ENCODE measurements around the gene SAPCD2.
A peak's percentile ranks its signal among the peaks of the same experiment; 100 is the strongest.

The SAPCD2 gene

GRCh38 chr9:137054932-137055384 is 15.4 kb downstream of the SAPCD2 start:
- H3K4me3 ChIP-seq (ENCODE audit: low read length): no peak overlapping the region
- H3K9ac ChIP-seq (ENCODE audit: low read depth, low read length): no peak overlapping the region
- no peak overlapping the region for H3K4me2 ChIP-seq (ENCODE audit: low read length)
- H3K9me3 ChIP-seq (replicated peaks; ENCODE audit: low read length): no peaks in the 10 kb centered on the region
- peaks cover 53% of the 10 kb centered on the region for H3K27me3 ChIP-seq (ENCODE audit: control insufficient read depth, insufficient read depth, low read length)
- H3K36me3 ChIP-seq (ENCODE audit: insufficient read depth, low read length): no peaks in the 10 kb centered on the region
- H3K4me1 ChIP-seq (ENCODE audit: control insufficient read depth, insufficient read depth, low read length): peaks cover 6% of the 10 kb centered on the region

- Histone ChIP-seq H3K4me2 (ENCODE audit: low read length) (no peak within 1 kb of the TSS), H3K36me3 (ENCODE audit: insufficient read depth, low read length) (no peaks in the 10 kb centered on the region), H3K4me1 (ENCODE audit: control insufficient read depth, insufficient read depth, low read length) (peaks cover 6% of the 10 kb centered on the region), H3K4me3 (ENCODE audit: low read length) (no peak within 1 kb of the TSS), H3K9ac (ENCODE audit: low read depth, low read length) (no peak within 1 kb of the TSS), H3K9me3 (replicated peaks; ENCODE audit: low read length) (no peaks in the 10 kb centered on the region), H3K27me3 (ENCODE audit: control insufficient read depth, insufficient read depth, low read length) (peaks cover 58% of the 10 kb centered on the region)
These were observed 16.1 kb downstream of the SAPCD2 start, which contains the start of gene ENTPD2 for GRCh38 chr9:137053944-137054931. ENTPD2 (minus strand) TSS chr9:137054061; CDS start chr9:137053997, 64 bp downstream.

GRCh38 chr9:137052998-137053943 is 17.1 kb downstream of the SAPCD2 start:
- no peaks in the 10 kb centered on the region for H3K9me3 ChIP-seq (replicated peaks; ENCODE audit: low read length)
- H3K4me2 ChIP-seq (ENCODE audit: low read length): no peak overlapping the region
- no peaks in the 10 kb centered on the region for H3K36me3 ChIP-seq (ENCODE audit: insufficient read depth, low read length)
- H3K4me1 ChIP-seq (ENCODE audit: control insufficient read depth, insufficient read depth, low read length): peaks cover 6% of the 10 kb centered on the region
- H3K27me3 ChIP-seq (ENCODE audit: control insufficient read depth, insufficient read depth, low read length): peaks cover 54% of the 10 kb centered on the region
- no peak overlapping the region for H3K9ac ChIP-seq (ENCODE audit: low read depth, low read length)
- H3K4me3 ChIP-seq (ENCODE audit: low read length): no peak overlapping the region

- Histone ChIP-seq H3K4me1 (ENCODE audit: control insufficient read depth, insufficient read depth, low read length) (peaks cover 6% of the 10 kb centered on the region), H3K9me3 (replicated peaks; ENCODE audit: low read length) (no peaks in the 10 kb centered on the region), H3K4me3 (ENCODE audit: low read length) (no peak overlapping the region), H3K4me2 (ENCODE audit: low read length) (no peak overlapping the region), H3K27me3 (ENCODE audit: control insufficient read depth, insufficient read depth, low read length) (peaks cover 61% of the 10 kb centered on the region), H3K9ac (ENCODE audit: low read depth, low read length) (no peak overlapping the region), H3K36me3 (ENCODE audit: insufficient read depth, low read length) (no peaks in the 10 kb centered on the region)
These were observed 18.1 kb downstream of the SAPCD2 start for GRCh38 chr9:137052293-137052692.

GRCh38 chr9:137051145-137051724 is 19.1 kb downstream of the SAPCD2 start:
- Histone ChIP-seq H3K4me3 (ENCODE audit: low read length) (no peak overlapping the region), H3K4me1 (ENCODE audit: control insufficient read depth, insufficient read depth, low read length) (peaks cover 9% of the 10 kb centered on the region), H3K4me2 (ENCODE audit: low read length) (no peak overlapping the region), H3K9me3 (replicated peaks; ENCODE audit: low read length) (no peaks in the 10 kb centered on the region), H3K9ac (ENCODE audit: low read depth, low read length) (no peak overlapping the region), H3K27me3 (ENCODE audit: control insufficient read depth, insufficient read depth, low read length) (peaks cover 58% of the 10 kb centered on the region), H3K36me3 (ENCODE audit: insufficient read depth, low read length) (no peaks in the 10 kb centered on the region)

GRCh38 chr9:137050570-137050969 is 19.8 kb downstream of the SAPCD2 start:
- Histone ChIP-seq H3K36me3 (ENCODE audit: insufficient read depth, low read length) (no peaks in the 10 kb centered on the region), H3K4me2 (ENCODE audit: low read length) (no peak overlapping the region), H3K27me3 (ENCODE audit: control insufficient read depth, insufficient read depth, low read length) (peaks cover 52% of the 10 kb centered on the region), H3K4me3 (ENCODE audit: low read length) (no peak overlapping the region), H3K4me1 (ENCODE audit: control insufficient read depth, insufficient read depth, low read length) (peaks cover 7% of the 10 kb centered on the region), H3K9ac (ENCODE audit: low read depth, low read length) (no peak overlapping the region), H3K9me3 (replicated peaks; ENCODE audit: low read length) (no peaks in the 10 kb centered on the region)

- no peaks in the 10 kb centered on the region for H3K36me3 ChIP-seq (ENCODE audit: insufficient read depth, low read length)
- H3K27me3 ChIP-seq (ENCODE audit: control insufficient read depth, insufficient read depth, low read length): peaks cover 45% of the 10 kb centered on the region
- no peak overlapping the region for H3K4me3 ChIP-seq (ENCODE audit: low read length)
- H3K9ac ChIP-seq (ENCODE audit: low read depth, low read length): no peak overlapping the region
- H3K4me2 ChIP-seq (ENCODE audit: low read length): no peak overlapping the region
- H3K4me1 ChIP-seq (ENCODE audit: control insufficient read depth, insufficient read depth, low read length): peaks cover 11% of the 10 kb centered on the region
- no peaks in the 10 kb centered on the region for H3K9me3 ChIP-seq (replicated peaks; ENCODE audit: low read length)
These were observed 20.6 kb downstream of the SAPCD2 start for GRCh38 chr9:137049544-137050449.

GRCh38 chr9:137048655-137049543 is 21.5 kb downstream of the SAPCD2 start:
- no peak overlapping the region for H3K4me2 ChIP-seq (ENCODE audit: low read length)
- no peak overlapping the region for H3K9ac ChIP-seq (ENCODE audit: low read depth, low read length)
- no peak overlapping the region for H3K4me3 ChIP-seq (ENCODE audit: low read length)
- H3K36me3 ChIP-seq (ENCODE audit: insufficient read depth, low read length): no peaks in the 10 kb centered on the region
- H3K27me3 ChIP-seq (ENCODE audit: control insufficient read depth, insufficient read depth, low read length): peaks cover 38% of the 10 kb centered on the region
- no peaks in the 10 kb centered on the region for H3K9me3 ChIP-seq (replicated peaks; ENCODE audit: low read length)
- H3K4me1 ChIP-seq (ENCODE audit: control insufficient read depth, insufficient read depth, low read length): peaks cover 20% of the 10 kb centered on the region

GRCh38 chr9:137046088-137046787 is 24.1 kb downstream of the SAPCD2 start, which contains the start of gene NPDC1:
NPDC1 (minus strand) TSS chr9:137046177; CDS start chr9:137045989, 188 bp downstream.
- Histone ChIP-seq H3K27me3 (ENCODE audit: control insufficient read depth, insufficient read depth, low read length) (peaks cover 21% of the 10 kb centered on the region), H3K9me3 (replicated peaks; ENCODE audit: low read length) (no peaks in the 10 kb centered on the region), H3K4me2 (ENCODE audit: low read length) (peak within 1 kb of the TSS; percentile 95), H3K9ac (ENCODE audit: low read depth, low read length) (peak within 1 kb of the TSS; percentile 69), H3K4me3 (ENCODE audit: low read length) (peak within 1 kb of the TSS; percentile 86), H3K4me1 (ENCODE audit: control insufficient read depth, insufficient read depth, low read length) (peaks cover 22% of the 10 kb centered on the region), H3K36me3 (ENCODE audit: insufficient read depth, low read length) (no peaks in the 10 kb centered on the region)

Data from skeletal muscle satellite cell (primary cell).